ENCODE results near the gene MOGAT1. TPM values are rescaled to one million over a fixed set of nuclear protein-coding genes. Genes with fewer than 3 reads are reported as not detected.

The MOGAT1 gene
- total and polyA plus RNA-seq, 2 of the 4 experiments (the other 2 are of a cell fraction), result not detected

- CTCF ChIA-PET, result no interaction called here
These were observed 44.3 kb downstream of the MOGAT1 start for GRCh38 chr2:222715742-222716141.

More at GRCh38 chr2:222715742-222716141, 44.3 kb downstream of the MOGAT1 start:
- intact Hi-C loops (cut with micrococcal nuclease) (no loop called here), dilution Hi-C loops (cut with HindIII; ENCODE audit: low sequenced_read_pairs, unreplicated experiment) (no loop called here), in situ Hi-C loops (cut with MboI; ENCODE audit: low sequenced_read_pairs) (no loop called here)
- no peak overlapping the region for H3K4me3 ChIP-seq (ENCODE audit: insufficient read depth, low read depth, low read length)
- BruUV-seq (replicated peaks), result no TSS peak
- no peak overlapping the region for H4K8ac ChIP-seq (ENCODE audit: low read depth in 2 of 2, low read length in 2 of 2)
- no peak overlapping the region for H2BK15ac ChIP-seq (ENCODE audit: low read depth, low read length)
- H3K27me3 ChIP-seq (ENCODE audit: control insufficient read depth, insufficient read depth, low read length), result no peaks in the 10 kb centered on the region
- no peak overlapping the region for H3K27ac ChIP-seq (ENCODE audit: insufficient read depth, low read length)
- H4K5ac ChIP-seq (ENCODE audit: low read depth, low read length), result no peak overlapping the region
- 60% methylated on average over 1 of the region's 9 CpGs; no CpG with 5 or more reads in 1 of the 2 experiments for WGBS, 2 experiments (ENCODE audit: extremely low coverage in 2 of 2, insufficient read length in 1 of 2)
- no peak overlapping the region for H2AK5ac ChIP-seq (ENCODE audit: low read depth, low read length)
- no peak overlapping the region for H2AFZ ChIP-seq (replicated peaks; ENCODE audit: low read length, poor library complexity)
- H3K4ac ChIP-seq (ENCODE audit: low read depth, low read length), result no peak overlapping the region
- no peak overlapping the region for H2BK5ac ChIP-seq (ENCODE audit: low read depth, low read length, poor library complexity, severe bottlenecking)
- H3K9ac ChIP-seq (ENCODE audit: low read depth, low read length), result no peak overlapping the region
- H3K56ac ChIP-seq (ENCODE audit: extremely low read depth, insufficient read depth, low read length), result no peak overlapping the region
- no peaks in the 10 kb centered on the region for H3K79me1 ChIP-seq (ENCODE audit: low read depth in 1 of 2, low read length in 2 of 2)
- no peak overlapping the region for H3K14ac ChIP-seq (replicated peaks; ENCODE audit: low read depth, low read length)
- H3K9me1 ChIP-seq (ENCODE audit: insufficient read depth, low read length), result no peaks in the 10 kb centered on the region
- H2BK120ac ChIP-seq (ENCODE audit: low read depth, low read length), result no peak overlapping the region
- H3K9me3 ChIP-seq (ENCODE audit: control insufficient read depth, insufficient read depth, low read length), result no peaks in the 10 kb centered on the region
- H4K20me1 ChIP-seq (ENCODE audit: insufficient read depth, low read length), result no peaks in the 10 kb centered on the region
- H3K36me3 ChIP-seq (ENCODE audit: control insufficient read depth, insufficient read depth, low read length), result no peaks in the 10 kb centered on the region
- no peak overlapping the region for H4K91ac ChIP-seq (ENCODE audit: insufficient read depth, low read depth, low read length)
- no peak overlapping the region for H3K23ac ChIP-seq (ENCODE audit: low read depth, low read length)
- ATAC-seq (ENCODE audit: low read depth) (no peak), DNase-seq (no peak)
- H3K18ac ChIP-seq (ENCODE audit: low read depth, low read length), result no peak overlapping the region
- H3K4me1 ChIP-seq (ENCODE audit: control insufficient read depth, insufficient read depth, low read length), result no peaks in the 10 kb centered on the region
- TF ChIP-seq BHLHE40 (IDR thresholded peaks at IDR 0.05; ENCODE audit: low read depth, low read length), result no peak
- no peak for TF ChIP-seq RCOR1 (IDR thresholded peaks at IDR 0.05; ENCODE audit: insufficient replicate concordance, low read length)
- TF ChIP-seq POLR2A (IDR thresholded peaks at IDR 0.05; ENCODE audit: low read depth, low read length), result no peak
- no peak for TF ChIP-seq MXI1 (IDR thresholded peaks at IDR 0.05; ENCODE audit: borderline replicate concordance, low read depth, low read length)
- TF ChIP-seq FOS (IDR thresholded peaks at IDR 0.05; ENCODE audit: low read depth, low read length), result no peak
- no peak for TF ChIP-seq RAD21 (IDR thresholded peaks at IDR 0.05; ENCODE audit: low read length)
- TF ChIP-seq RFX5 (IDR thresholded peaks at IDR 0.05; ENCODE audit: low read depth, low read length), result no peak
- TF ChIP-seq CEBPB (IDR thresholded peaks at IDR 0.05; ENCODE audit: low read depth, low read length), result no peak
- no peak for TF ChIP-seq NFE2L2 (IDR thresholded peaks at IDR 0.05; ENCODE audit: low read depth, low read length)
- no peak for TF ChIP-seq CHD1 (IDR thresholded peaks at IDR 0.05; ENCODE audit: low read depth, low read length)
- no peak for TF ChIP-seq CTCF (conservative IDR thresholded peaks at IDR 0.05; ENCODE audit: low read depth, low read length)
- TF ChIP-seq ELK1 (IDR thresholded peaks at IDR 0.05; ENCODE audit: borderline replicate concordance, low read depth, low read length), result no peak
- no peak for TF ChIP-seq MAFK (IDR thresholded peaks at IDR 0.05; ENCODE audit: low read depth, low read length)
- no peak for TF ChIP-seq MAZ (IDR thresholded peaks at IDR 0.05; ENCODE audit: borderline replicate concordance, low read depth, low read length)
- TF ChIP-seq SMC3 (IDR thresholded peaks at IDR 0.05; ENCODE audit: low read depth, low read length), result no peak
- TF ChIP-seq USF2 (IDR thresholded peaks at IDR 0.05; ENCODE audit: low read depth, low read length), result no peak
- POLR2A ChIA-PET (ENCODE audit: unreplicated experiment), result no interaction called here
- no peak overlapping the region for H2AK9ac ChIP-seq (replicated peaks; ENCODE audit: low read depth, low read length, poor library complexity)
- no peak overlapping the region for H2BK20ac ChIP-seq (ENCODE audit: low read depth, low read length)
- H3K4me2 ChIP-seq (ENCODE audit: low read depth, low read length), result no peak overlapping the region
